GM12891 (cell line): ENCODE results near the gene IDH3B.

Source experiments
- PAX5 ChIP-seq: IDR thresholded peaks from 2 replicates; pipeline ENCODE4 v1.6.1; 2011; ENCODE audit warnings: low read length, moderate library complexity, mild to moderate bottlenecking; ENCODE audit not compliant: insufficient read depth, severe bottlenecking
- POLR2AphosphoS5 ChIP-seq: IDR thresholded peaks from 2 replicates; pipeline ENCODE4 v1.6.1; 2011; ENCODE audit warnings: low read depth, low read length, control low read depth

GRCh38 chr20:2631228-2631627 lies 32.8 kb downstream of the IDH3B start:
- TF ChIP-seq POLR2AphosphoS5 (no peak), PAX5 (no peak)
